Mammary epithelial cell (primary cell): ENCODE data around the gene FBXL16.

Experiments
- EZH2 ChIP-seq: IDR thresholded peaks from 2 replicates; pipeline ENCODE4 v1.6.1; 2012; ENCODE audit warnings: low read length, inconsistent platforms, borderline replicate concordance
- TF ChIP-seq, protein P1 (sequence below), 2 donors: IDR thresholded peaks in 1 of 2; conservative IDR thresholded peaks in 1 of 2; 2 replicates each; pipeline ENCODE4 v1.5.1; 2011 to 2012; ENCODE audit warnings: inconsistent platforms in 2 of 2, low read length in 2 of 2, mild to moderate bottlenecking in 2 of 2, control low read depth in 1 of 2, low read depth in 1 of 2; ENCODE audit not compliant: insufficient read depth in 1 of 2; ENCODE audit errors: extremely low read depth in 1 of 2

GRCh38 chr16:672371-672770 lies 33.2 kb downstream of the FBXL16 start:
- TF ChIP-seq, protein P1, sequence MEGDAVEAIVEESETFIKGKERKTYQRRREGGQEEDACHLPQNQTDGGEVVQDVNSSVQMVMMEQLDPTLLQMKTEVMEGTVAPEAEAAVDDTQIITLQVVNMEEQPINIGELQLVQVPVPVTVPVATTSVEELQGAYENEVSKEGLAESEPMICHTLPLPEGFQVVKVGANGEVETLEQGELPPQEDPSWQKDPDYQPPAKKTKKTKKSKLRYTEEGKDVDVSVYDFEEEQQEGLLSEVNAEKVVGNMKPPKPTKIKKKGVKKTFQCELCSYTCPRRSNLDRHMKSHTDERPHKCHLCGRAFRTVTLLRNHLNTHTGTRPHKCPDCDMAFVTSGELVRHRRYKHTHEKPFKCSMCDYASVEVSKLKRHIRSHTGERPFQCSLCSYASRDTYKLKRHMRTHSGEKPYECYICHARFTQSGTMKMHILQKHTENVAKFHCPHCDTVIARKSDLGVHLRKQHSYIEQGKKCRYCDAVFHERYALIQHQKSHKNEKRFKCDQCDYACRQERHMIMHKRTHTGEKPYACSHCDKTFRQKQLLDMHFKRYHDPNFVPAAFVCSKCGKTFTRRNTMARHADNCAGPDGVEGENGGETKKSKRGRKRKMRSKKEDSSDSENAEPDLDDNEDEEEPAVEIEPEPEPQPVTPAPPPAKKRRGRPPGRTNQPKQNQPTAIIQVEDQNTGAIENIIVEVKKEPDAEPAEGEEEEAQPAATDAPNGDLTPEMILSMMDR (conservative IDR thresholded peaks at IDR 0.05 in 1 of 2, IDR thresholded peaks at IDR 0.05 in 1 of 2; ENCODE audit: extremely low read depth in 1 of 2, insufficient read depth in 1 of 2, low read depth in 1 of 2, low read length in 2 of 2): no peak
- TF ChIP-seq EZH2: no peak
